NCI-H446 treated with DMSO at 0.1 percent for 48 hours (cell line): ENCODE results near the gene IWS1.
"Not testable (repeated sequence)": the region's sequence is repeated elsewhere in the genome, so short reads cannot be mapped to it uniquely, and the experiment has no call there.

ENCODE experiments used
- DNase-seq: peaks from one replicate; lab custom pipeline; 2025; lab: John Stamatoyannopoulos, UW

Gene IWS1

GRCh38 chr2:127454595-127455565 lies 71.4 kb downstream of the IWS1 start:
- peak; percentile 5 for DNase-seq

DNA sequence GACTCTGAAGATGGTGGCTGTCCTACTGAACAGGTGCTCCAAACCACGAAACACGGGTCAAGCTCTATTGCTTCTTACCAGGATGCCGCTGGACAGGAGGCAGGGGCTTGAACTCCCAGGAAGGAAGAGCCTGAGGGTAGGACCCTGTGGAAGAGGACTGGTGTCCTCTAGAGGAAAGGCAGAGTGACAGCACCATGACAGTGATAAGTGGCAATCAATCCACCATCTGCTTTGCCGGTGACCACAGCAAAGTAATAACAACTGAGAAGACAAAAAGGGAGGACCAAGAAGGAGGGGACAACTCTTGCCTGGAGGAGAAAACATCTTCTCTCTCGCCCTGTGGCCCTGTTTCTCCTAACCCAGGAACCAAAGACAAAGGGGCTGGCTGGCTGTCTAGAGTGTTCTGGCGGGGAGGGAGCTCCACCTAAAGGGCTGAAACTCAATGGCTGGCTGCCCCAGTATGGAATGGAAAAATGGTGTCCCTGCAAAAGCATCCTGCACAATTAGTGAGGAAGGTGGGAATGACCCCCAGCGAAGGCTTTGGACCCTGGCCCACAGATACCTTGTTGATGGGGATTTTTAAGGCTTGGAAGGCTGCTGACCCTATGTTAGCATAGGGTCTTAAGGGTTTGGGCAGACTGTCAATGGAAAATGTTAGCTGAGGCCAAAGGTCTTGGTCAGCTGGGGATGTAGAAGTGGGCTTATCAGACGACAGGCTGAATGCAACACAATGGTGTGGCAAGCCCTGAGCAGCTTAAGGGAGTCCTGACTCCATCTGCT lies 72.7 kb downstream of the IWS1 start:
- DNase-seq = no peak

GRCh38 chr2:127453013-127453391 lies 73.3 kb downstream of the IWS1 start:
- no peak for DNase-seq

GRCh38 chr2:127452423-127452822 lies 73.9 kb downstream of the IWS1 start:
- DNase-seq = not testable (repeated sequence)

- DNase-seq = no peak
Measured at GRCh38 chr2:127451981-127452380, 74.3 kb downstream of the IWS1 start.

- DNase-seq = no peak
Measured at GRCh38 chr2:127449898-127450297, 76.4 kb downstream of the IWS1 start.

DNA sequence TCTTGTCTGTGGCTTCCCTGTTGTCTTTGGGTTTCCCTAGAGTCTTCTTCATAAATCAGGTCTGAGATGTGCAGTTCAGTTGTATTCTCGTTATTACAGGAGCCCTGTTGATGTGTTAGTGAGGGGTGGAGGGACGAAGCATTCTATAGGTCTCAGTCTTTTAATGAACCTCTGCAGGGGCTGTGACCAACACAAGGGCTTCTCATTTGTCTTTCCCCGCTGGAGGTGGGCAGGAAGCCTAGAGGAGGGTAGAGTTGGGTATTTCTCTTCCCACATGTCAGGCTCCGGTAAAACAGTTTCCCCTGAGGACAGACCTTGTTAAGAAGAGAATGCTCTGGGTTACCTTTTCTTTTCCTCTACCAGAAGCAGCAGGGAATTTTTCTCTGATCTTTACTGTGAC lies 76.9 kb downstream of the IWS1 start:
- DNase-seq = no peak

DNA sequence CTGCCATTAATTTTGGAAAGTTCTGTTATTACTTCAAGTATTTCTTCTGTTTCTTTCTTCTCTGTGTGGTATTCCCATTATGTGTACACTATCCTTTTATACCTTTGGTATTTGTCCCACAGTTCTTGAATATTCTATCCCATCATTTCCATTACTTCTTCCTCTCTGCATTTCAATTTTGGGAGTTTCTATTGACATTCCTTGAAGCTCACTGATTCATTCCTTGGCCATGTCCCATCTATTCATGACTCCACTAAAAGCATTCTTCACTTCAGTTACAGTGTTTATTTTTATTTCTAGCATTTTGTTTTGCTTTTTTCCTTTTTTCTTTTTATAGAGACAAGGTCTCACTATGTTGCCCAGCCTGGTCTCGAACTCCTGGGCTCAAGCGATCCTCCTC lies 77.8 kb downstream of the IWS1 start:
- DNase-seq = no peak

DNA sequence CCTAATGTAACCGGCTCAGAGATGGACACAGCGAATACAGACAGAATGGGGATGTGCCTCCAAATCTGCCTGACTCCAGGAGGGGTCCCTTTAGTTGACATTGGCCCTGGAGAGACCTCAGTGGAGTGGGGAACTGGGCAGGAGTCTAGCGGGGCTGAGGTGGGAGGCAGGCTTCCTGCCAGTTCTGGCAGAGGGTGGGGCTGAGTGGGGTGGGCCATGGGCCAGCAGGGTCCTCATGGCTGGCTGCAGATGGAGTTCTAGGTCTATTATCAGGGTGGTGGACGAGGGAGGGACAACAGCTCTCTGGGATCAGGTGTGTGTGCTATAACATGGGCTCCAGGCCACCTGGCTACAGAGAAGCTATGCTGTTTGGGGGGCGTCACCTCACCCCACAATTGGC lies 86.9 kb downstream of the IWS1 start:
- no peak for DNase-seq

- no peak for DNase-seq
Measured at GRCh38 chr2:127437781-127438726, 88.2 kb downstream of the IWS1 start.

DNA sequence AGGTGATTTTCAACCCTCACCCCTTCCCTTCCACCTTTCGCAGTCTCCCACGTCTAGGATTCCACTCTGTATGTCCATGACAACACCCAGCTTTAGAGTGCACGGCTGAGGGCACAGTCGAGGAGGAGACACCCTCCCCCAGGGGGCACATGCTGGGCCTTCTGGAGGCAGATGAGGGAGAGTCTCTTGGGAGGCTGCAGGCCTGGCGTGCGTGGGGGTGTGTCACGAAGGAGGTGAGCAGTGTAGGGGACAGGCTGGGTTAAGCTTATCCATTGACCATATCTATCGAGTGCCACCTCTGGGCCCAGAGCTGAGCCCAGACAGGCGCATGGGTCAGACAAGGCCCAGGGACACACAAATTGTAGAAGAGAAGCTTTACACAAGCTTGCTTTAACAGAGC lies 89.2 kb downstream of the IWS1 start:
- no peak for DNase-seq

DNA sequence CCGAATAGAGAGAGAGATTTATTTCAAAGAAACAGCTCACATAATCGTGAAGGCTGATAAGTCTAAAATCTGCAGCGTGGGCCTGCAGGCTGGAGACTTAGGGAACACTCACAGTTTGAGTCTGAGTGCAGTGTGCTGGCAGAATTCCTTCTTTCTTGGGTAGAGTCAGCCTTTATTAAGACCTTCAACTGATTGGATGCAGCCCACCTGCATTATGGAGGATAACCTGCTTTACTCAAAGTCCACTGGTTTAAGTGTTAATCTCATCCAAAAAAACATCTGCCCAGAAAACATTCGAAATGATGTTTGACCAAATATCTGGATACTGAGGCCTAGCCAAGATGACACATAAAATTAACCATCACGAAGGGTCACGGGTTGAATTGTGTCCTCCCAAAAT lies 91.8 kb downstream of the IWS1 start:
- DNase-seq = no peak

- DNase-seq = no peak
Measured at GRCh38 chr2:127431408-127432023, 94.8 kb downstream of the IWS1 start.
